HG03460 (cell line): ENCODE data around the gene AIG1.

ENCODE experiments used
- ATAC-seq: cut with Tn5 transposase; IDR thresholded peaks from one replicate; pipeline ENCODE4 v1.9.1; 2021; ENCODE audit not compliant: unreplicated experiment

AIG1 gene

DNA sequence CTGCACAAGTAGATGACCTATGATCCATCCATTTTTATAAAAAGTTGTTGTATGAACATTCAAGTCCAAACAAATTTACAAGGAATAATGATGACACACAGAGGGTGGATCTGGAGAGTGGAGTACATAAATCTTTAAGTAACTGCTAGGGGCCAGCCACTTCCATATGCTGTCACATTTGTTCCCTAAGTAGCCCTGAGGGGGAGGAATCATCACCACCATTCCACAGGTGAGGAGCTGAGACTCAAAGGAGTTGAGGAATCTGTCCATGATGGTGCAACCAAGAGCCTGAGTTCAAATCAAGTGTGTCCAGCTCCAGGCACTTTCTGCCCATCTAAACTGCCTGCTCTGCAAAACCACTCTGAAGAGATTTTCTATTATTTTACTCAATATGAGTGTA, 132.1 kb downstream of the AIG1 start:
- no peak for ATAC-seq

DNA sequence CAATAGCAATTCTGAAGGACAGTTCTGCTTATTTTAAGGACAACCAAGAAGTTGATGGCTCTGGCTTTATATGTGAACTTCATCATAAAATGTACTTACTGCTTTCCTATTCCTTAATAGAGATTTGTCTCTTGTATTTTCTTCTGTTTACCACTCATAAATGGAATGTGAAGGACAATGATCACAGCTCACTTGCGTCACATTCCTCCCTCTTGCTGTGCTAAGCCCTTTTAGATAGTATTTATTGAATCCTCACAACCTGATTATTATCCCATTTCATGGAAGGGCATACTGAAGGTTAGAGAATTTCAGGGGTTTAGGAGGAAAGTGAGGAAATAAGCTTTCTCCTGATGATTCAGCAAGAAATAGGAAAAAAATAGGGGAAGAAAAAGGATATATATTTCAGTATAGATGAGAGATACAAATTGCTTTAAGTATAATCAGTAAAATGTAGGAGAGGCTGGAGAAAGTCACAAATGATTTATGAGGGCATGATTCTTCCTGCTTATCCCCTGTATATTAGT, 132.9 kb downstream of the AIG1 start:
- ATAC-seq, result no peak

DNA sequence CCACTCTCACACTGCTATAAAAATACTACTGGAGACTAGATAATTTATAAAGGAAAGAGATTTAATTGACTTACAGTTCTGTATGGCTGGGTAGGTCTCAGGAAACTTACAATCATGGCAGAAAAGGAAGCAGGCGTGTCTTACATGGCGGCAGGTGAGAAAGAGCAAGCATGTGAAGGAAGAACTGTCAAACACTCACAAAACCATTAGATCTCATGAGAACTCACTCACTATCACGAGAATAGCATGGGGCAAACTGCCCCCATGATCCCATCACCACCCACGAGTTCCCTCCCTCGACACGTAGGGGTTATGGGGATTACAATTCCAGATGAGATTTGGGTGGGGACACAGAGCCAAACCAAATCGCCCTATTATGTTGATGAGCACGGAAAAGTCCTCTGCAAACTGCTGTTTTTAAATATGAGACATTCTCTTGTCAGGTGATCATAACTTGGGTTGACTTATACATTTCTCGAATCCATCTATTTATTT, 133.5 kb downstream of the AIG1 start:
- no peak for ATAC-seq

DNA sequence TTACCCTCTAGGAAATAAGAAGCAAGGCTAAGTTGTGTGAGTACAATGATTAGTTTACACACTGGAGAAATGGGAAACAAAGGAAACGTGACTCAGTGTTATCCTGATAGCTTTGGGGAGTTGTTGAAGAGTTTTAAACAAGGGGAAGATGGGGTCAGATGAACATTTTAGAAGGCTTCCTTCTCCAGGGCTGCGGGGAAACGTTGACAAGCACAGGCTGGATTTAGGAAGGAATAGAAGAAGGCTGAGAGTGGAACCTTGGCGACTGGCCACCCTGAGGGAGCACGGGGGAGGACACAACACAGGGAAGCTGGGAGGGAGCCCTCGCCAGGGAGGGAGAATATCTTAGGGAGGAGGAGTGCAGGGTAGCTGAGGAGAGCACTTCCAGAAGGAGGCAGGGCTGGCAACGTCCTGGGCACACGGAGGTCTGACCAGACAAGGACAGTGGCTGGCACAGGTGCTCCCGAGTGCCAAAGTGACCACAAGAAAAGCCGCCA, 134.7 kb downstream of the AIG1 start:
- ATAC-seq, result no peak

DNA sequence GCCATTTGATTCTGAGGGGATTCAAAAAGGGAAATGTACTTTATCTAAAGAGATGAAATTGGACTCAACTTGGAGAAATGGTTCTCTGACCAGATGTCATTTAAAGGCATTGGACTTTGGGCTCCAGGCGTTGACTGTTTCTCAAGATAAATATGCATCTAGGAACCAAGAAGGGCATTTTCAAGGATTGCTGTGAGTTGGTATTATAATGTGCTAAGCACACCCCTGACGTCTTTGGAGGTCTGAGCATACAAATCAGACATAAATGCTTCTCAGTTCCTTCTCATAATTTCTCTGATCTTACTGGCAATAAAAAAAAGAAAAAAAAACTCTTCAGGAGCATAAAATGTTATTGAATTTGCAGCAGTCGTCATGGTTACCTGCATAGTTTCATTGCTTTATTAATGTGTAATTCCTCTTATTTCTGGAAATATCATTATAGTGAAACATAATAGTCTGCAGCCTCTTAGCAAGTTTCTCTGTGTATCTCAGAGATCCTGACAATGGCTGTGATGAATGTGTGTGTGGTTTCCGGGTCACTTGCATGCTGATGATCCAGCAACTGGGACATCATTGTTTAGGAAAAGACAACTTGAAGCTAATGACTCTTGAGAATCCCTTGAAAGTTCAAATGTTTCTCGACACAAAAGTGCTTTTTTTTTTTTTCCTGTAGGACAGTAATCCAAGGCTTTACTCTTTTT, 136.0 kb downstream of the AIG1 start:
- no peak for ATAC-seq

DNA sequence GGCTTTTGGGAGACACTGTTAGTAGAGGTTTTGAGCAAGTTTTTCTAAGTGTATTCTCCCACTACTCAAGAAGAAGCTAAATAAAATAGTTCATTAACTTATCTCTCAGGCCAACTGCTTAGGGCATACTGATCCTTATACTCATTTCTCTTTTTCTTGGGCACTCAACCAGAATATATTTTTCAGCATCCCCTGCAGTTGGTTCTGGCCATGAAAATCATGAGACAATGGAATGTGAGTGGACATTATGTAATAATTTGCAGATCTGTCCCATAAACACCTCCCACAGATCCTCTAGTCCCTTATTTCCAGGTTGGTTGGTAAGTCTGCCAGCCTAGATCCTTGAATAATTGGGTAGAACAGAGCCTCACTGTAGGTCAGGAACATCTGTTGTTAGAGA, 136.7 kb downstream of the AIG1 start:
- ATAC-seq, result no peak

DNA sequence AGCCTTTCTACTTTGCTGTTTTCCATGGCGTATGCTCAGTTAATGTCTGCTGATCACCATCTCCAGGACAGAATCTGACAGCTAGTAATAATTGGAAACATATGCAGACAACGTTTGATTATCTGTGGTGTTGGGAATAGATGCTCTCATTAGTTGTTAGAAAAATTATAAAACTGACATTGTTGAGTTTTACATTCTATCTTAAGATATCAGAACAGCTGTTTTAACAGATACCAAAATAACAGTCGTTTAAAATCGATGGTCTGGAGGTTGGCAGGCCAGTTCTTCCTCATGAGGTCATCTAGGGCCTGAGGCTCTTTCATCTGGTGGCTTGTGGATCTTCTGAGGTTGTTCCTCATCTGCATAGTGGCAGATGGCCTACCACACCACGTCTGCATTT, 137.6 kb downstream of the AIG1 start:
- no peak for ATAC-seq

DNA sequence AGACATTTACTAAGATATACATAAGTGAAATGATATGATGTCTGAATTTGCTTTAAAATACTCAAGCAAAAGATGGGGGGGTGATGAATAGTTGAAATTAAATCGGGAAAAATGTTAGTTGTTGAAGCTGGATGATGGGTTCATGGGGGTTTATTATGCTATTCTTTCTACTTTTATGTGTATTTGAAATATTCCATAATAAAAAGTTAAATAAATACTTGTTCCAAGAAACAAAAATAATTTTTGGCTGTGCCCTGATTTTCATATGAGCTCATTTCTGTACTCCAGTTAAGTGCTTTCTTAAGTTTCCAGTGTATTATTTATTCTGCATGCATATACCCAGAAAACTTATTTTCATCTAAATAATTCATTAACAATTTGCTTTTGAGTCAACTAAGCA, 138.6 kb downstream of the AIG1 start:
- ATAC-seq, result no peak

DNA sequence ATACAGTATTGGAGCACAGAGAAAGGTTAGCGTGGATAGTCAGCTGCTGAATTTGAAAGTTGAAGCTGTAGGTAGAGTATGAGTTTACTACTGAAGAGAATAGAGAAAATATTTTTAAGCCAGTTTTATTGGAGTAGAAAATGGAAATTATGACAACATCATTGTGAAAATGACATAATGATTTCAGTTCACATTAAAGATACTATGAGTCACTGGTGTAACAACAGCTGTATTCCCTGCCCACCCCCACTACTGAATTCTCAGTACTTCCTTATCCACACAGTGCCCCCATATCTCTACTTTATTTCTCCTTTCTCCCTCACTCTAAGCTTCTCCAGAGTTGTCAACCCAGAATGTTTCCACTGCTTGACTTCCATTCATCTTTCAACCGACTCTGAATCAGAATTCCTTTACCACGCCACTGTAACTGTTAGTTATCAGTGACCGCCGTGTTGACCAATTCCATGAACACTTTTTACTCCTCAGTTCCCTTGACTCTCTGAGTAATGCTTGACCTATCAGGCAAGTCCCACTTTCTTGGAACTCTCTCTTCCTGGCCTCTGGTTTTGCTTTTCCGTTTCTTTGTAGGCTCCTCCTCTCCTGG, 139.6 kb downstream of the AIG1 start:
- no peak for ATAC-seq

DNA sequence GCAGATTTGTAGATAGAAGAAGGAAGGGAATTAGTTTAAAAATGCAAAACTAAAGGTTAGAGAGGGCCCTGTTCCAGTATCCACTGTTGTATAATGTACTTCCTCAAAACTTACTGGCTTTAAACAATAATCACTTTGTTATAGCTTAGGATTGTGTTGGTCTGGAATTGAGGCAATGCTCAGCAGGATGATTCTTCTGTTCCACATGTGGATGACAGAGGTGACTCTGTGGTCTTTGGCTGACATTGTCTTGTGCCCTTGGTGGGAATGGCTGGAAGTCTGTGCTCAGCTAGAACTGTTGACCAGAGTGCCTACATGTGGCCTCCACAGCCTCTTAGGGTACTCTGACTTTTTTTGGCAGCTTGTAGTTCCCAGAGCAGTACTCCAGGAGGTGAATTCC, 143.4 kb downstream of the AIG1 start:
- no peak for ATAC-seq

DNA sequence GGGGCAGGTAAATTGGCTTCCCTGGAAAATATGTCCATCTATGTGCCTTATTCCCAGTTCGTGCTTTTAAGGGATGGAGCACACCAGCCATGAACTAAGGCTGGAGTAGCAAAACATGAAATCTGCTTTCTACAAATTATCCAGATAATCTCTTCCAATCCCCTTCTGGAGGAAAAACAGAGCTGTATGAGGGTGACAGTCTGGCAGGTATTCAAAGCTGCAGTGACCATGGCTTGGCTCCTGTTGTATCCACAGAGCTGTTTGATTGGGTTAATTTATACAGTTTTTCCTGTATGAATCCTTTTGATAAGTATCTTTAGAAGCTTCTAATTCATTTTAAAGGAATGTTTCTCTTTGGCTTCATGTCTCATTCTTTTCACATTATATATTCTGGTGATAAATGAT, 144.4 kb downstream of the AIG1 start:
- no peak for ATAC-seq

DNA sequence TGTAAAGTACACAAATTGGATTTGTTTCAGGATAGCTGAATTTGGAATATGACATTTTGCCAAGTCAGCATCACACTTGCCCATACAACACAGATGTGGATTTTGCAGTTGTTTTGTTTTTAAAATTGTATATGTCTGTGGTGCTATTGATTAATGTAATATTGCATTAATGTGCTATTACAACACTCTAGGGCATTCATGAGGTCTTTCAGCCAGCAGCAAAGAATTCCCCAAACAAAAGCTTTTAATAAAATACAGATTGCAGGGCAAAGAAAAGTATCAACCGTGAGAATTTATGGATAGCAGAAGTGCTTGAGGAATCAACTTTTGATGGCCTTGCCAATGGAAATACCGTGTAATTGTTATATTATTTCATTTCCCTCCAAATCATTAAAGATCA, 144.9 kb downstream of the AIG1 start:
- ATAC-seq, result no peak

DNA sequence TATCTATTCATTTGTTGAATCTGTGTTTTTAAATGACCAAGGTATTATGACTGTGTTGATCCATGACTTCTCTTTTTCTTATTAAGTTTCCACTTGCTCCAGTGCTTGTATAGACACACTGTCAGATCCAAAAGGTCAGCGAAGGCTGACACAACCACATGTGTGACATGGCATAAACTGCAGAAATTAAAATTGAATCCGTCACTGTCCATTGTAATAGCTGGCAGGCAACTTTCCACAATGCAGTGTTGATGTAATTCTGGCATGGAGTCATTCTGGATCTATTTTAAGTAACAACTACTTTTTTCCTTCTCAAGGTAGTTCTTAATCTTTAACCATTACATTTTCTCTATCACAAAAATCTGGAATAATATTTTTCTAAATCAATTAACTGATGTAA, 145.3 kb downstream of the AIG1 start:
- ATAC-seq, result no peak

DNA sequence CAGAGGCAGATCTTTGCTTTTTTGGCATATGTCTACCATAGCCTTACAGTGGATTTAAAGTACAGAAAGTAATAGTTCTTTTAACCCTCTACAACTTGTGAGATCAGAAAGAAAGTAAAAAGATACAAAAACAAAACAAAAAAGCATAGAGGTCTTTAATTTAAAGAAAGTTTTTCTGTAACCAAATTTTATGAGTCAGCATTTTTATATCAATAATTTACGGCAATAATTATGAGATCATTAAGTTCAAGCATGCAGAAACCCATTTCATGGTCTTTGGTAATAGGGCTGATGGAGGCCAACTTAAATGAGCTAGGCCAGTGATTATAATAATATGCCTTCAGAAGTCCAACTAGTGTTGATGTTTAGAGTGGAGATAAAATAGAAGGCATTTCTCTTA, 145.9 kb downstream of the AIG1 start:
- ATAC-seq, result no peak

DNA sequence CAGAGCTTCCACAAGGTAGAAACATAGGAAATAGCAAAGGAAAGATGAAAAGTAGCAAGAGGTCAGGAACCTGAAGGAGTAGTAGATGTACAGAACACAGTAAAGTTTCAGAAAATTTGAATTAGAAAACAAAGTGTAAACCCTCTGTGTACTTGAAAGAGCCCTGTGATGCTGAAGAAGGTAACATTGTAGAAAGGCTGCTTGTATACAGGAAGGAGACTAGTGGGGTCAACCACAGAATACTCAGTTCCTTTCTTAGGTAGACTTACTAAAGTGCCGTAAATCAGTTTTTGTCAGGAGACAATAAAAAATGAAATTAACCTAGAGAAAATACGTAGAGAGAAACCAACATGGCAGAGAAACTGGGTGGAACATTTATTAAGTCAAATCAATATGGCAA, 149.7 kb downstream of the AIG1 start:
- no peak for ATAC-seq

DNA sequence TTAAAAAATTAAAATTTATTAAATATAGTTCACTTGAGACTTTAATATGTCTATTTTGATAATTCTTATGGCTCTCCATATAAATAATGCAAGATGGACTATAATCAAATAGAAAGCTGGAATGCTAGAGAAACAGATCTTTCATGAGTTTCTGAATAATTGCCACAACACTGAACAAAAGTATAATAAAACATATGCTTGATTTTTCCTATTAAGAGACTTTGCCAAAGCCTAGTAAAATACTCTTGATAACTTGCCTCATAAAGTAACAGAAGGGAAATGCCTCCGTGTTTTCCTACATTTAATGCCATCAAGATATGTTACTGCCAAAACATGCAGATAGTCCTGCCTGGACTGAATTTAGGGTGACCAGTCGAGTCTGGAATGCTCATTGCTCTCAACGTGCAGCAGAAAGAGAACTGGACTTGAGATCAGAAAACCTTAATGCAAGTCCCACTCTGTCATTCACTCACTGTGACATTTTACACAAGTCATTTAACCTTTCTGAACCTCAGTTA, 153.2 kb downstream of the AIG1 start:
- ATAC-seq, result no peak

DNA sequence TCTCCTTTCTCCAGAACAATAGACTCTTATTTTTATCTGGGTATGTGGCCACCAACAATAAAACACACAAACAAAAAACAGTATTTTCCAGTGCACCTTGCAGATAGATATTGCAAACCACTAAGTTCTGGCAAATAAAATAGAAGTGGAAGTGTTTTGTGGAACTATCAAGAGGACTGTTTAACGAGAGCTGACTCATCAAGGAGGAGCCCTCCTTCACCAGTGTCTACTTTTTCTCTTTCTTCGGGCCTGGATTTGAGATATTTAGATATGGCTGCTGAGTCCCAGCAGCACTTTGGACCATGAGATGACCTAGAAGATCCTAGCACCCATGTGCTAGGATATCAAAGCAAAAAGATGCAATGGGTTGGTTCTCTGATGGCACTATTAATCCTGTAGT, 154.7 kb downstream of the AIG1 start:
- no peak for ATAC-seq

DNA sequence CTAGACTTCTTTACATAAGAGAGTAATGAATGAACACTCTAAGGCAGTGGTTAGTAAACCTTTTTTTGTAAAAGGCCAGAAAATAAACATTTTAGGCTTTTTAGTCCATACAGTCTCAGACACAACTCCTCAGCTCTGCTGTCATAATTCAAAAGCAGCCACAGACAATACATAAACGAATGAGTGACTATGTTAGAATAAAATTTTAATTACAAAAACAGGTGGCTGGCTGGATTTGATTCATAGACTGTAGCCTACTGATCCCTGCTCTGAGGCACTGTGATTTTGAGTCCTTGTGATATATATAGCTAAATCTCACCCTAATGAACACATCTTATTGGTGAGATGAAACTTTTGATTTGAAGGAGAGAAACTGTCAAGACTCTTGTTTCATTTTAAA, 155.1 kb downstream of the AIG1 start:
- no peak for ATAC-seq

DNA sequence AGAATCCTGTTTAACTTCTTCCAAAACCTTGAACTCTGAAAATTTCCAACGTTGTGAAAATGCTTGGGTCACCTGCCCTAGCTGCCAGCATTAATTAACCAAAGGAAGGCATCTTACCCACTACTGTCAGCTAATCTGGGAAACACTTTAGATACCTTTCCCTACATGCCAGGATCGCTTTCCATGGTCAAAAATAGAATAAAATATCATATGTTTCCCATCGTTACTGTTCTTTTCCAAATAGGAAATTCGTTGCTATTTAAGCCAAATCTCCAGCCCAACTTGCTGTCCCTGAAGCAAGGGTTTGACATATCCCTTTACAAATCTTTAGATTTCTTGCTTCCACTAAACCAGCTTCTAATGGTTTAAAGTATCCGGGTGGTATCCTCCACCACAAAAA, 157.5 kb downstream of the AIG1 start:
- no peak for ATAC-seq

DNA sequence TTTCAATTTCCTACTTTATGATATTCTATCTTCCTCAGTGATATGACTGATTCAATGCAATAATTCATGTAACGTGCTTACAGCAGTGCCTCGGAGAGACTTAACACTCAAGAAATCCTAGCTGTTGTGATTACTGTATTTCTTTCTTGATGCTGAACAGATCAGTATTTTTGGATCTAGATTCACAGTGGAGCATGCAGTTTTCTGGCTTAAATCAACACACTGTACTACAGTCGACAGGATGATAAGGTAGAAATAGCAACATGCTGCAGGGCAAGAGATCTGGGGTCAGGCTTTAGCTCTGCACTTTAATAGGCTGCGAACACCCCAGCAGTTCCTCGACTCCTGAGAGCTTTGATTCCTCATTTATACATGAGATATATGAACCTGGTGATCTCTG, 161.0 kb downstream of the AIG1 start:
- ATAC-seq, result no peak

DNA sequence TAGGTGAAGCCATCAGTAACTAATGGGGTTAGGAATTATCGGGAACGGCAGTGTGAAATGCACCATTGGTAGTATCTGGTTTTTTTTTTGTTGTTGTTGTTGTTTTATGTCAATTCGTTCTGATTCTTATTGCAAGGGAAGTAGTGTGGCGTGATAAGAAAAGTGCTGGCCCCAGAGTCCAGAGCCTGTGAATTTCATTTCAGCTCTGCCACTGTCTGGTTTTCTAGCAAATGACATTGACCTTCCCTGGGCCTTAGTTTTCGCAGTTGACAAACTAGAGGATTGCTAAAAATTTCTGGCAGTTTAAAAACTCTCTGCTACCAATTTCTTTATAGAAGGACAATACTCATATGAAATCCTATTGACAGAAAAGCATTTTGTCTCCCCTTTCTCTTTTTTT, 161.6 kb downstream of the AIG1 start:
- no peak for ATAC-seq

DNA sequence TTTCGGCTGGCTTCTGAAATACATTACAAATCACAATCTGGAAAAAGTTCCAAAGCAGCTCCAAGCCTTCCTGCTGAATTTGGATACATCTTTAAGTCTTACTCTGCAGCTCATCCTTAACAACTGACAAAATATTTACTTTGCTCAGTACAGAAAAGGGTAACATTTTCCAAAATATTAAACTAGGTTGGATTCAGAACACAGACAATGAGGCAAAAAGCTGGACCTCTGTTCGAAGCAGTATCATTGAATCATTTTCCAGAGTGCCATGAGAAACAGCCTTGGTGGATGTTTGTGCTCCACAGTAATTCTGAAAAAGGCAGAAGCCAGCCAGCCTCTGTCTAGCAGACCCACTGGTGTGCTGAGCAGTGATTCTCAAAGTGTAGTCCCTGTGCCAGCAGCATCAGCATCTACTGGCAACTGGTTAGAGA, 162.1 kb downstream of the AIG1 start:
- no peak for ATAC-seq
